Activated CD4-positive, CD25-positive, alpha-beta regulatory T cell treated with anti-CD3 and anti-CD28 coated beads, Interleukin-2, amount 50 U/mL, for 72 hours (primary cell): Measurements from ENCODE around the gene MED17.
"Not testable (repeated sequence)": the region's sequence is repeated elsewhere in the genome, so short reads cannot be mapped to it uniquely, and the experiment has no call there.

Experiments
- DNase-seq: peaks from one replicate; pipeline ENCODE4 v3.0.0; 2021

The MED17 gene, protein sequence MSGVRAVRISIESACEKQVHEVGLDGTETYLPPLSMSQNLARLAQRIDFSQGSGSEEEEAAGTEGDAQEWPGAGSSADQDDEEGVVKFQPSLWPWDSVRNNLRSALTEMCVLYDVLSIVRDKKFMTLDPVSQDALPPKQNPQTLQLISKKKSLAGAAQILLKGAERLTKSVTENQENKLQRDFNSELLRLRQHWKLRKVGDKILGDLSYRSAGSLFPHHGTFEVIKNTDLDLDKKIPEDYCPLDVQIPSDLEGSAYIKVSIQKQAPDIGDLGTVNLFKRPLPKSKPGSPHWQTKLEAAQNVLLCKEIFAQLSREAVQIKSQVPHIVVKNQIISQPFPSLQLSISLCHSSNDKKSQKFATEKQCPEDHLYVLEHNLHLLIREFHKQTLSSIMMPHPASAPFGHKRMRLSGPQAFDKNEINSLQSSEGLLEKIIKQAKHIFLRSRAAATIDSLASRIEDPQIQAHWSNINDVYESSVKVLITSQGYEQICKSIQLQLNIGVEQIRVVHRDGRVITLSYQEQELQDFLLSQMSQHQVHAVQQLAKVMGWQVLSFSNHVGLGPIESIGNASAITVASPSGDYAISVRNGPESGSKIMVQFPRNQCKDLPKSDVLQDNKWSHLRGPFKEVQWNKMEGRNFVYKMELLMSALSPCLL

DNA sequence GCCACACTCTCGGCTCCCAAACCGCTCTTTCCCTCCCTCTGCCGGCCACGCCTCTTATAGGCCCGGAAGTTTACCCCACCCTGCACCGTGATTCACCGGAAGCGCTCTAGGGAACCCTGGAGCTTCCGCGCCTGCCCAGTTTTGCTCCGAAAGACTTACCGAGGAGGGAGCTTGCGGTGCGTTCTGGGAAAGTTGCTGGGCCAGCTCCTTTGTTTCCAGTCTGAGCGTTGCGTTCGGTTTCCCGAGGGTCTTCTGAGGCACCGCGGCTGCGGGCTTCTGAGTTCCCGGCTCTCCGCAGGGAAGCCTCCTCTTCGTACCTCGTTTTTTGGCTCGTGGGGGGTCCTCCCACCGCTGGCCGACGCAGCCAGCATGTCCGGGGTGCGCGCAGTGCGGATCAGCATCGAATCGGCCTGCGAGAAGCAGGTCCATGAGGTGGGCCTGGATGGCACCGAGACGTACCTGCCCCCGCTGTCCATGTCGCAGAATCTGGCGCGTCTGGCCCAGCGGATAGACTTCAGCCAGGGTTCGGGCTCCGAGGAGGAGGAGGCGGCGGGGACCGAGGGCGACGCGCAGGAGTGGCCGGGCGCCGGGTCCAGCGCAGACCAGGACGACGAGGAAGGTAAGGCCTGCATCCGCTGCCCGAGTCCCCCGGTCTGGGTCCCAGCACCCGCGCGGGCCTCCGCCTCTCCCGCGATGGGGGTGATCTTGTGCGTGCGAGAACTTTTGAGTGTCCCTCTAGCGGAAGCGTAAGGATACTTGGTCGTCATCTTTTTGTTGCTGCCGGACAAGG, at the start of gene MED17:
TSS of gene MED17 (plus strand) at position 138 of the 790 bp plus-strand sequence. CDS start at position 370, 232 bp downstream.
- DNase-seq = peak; percentile 85

DNA sequence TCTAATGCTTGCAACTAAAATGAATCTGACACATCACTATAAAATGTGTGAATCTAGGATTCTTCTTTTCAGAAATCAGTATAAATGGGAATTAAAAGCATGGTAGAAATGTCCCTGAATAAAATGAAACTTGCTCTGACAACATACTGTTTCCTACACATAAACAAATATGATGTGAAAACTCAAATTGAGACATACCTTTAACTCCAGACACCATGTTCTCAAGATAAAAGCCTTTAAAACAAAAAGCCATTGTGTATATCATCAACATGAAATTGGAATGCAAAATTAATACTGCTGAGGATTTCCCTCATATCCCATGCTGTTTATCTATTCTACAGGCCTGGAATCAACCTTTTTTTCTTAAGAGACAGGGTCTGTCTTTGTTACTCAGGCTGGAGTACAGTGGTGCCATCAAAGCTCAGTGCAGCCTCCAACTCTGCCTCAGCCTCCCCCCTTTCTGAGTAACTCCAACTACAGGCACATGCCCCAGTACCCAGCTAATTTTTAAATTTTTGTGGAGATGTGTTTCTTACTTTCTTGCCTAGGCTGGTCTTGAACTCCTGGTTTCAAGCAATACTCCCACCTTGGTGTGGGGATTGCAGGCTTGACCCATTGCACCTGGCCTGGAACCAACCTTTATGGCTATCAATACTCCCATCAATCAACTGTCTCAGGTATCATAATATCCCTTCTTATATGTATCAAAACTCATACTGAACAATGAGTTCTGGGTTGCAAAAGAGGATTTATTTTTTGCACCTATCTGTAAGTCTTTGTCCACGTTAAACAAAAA, 49.5 kb upstream of the MED17 start:
- no peak for DNase-seq

DNA sequence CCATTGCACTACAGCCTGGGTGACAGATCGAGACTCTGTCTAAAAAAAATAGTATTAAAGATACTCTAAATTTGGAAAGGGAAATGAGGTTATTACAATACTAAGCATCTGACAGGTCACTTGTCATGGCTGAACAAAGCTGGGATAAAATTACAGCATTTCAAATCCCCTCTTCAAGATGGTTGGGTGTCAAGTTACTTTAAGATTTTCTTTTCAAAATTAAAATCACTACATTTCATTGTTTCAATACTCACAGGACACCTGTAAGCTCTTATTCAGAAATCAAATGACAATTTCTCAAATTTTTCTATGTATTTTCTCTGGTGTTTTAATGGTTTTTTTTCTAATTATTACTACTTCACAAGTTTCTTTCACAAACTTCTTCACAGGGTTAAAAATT, 48.5 kb upstream of the MED17 start:
- no peak for DNase-seq

DNA sequence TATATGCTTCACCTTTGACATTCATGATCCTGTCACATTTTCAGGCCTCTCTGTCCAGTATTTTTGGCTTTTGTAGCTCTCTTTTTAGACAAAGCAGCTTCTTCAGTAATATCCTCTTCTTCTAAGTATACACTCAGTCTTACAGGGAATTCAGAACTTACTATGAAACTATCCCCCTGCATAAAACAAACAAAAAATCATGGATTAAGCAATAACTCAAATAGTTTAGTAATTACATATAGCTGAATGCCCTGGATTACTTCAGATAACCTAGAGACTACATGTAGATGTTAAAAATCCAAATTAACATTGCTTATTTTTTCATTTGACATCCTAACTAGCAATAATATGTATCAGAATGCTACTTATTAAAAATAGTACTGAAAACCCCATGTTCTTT, 48.0 kb upstream of the MED17 start:
- no peak for DNase-seq

DNA sequence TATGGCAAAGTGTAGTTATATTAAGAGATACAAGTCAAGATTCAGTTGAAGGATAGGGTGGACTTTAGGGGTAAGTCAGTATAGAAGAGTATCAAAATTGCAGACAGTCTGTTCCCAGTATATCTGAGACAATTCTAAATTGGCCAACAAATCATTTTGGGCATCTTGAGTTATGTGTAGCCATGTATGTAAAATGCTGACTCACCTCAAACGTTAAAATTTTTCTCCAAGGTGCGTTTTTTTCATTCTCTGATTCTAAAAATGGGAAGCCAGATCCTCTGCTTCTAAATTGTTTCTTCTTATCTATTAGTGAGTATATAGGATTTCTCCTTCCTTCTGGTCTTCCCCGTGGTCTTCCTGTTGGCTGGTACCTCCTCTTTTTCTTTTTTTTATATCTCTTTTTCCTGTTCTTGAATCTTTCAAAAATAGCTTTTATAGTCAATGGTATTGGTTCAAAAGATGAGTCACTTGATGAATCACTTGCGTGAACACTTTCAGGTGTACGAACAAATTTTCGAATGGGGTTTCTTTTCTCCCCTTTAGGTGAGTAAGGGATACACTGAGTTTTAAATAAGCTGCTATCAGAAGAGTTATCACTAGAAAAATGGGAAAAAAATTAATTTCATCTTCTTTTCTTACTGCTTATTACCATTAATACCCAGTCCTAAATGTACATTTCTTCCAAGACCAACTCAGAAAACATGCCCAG, 46.0 kb upstream of the MED17 start:
- no peak for DNase-seq

DNA sequence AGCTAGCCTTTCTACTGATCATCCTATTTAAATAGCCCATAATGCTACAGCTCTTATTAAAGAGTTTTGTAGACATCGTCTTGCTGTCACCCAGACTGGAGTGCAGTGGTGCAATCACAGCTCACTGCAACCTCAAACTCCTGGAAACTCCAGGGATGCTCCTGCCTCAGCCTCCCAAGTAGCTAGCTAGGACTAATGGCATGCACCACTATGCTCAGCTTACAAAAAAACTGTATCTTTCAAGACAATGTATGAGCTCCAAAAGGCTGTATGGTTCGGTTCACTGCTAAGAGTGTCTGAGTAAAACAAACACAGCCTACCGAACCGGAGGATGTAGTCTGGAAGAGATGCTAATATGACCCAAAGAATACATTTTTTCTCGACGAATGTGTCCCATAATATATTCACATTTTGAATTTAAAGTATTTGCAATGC, 45.4 kb upstream of the MED17 start:
- DNase-seq = no peak

DNA sequence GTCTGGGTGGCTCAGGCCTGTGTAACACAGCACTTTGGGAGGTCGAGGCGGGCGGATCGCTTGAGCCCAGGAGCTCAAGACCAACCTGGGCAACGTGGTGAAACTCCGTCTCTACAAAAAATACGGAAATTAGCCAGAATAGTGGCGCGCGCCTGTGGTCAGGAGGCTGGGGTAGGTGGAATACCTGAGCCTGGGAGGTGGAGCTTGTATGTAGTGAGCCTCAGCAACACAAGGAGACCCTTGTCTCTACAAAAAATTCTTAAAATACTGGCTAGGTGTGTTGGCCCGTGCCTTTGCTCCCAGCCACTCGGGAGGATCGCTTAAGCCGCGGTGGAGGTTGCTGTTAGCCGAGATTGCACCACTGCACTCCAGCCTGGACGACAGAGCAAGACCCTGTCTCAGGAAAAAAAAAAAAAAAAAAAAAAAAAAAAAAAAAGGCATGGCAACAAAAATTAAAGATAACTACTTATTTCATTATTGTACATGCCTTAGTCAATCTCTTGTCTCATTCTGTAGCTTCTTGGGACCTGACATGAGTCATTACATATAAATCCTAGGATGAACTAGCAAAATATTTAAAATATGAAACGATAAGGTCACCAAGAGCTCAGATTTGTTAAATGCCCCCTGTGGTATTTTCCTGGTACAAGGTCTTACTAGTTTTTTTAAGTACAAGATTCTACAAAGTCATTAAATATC, 43.9 kb upstream of the MED17 start:
- DNase-seq = no peak

DNA sequence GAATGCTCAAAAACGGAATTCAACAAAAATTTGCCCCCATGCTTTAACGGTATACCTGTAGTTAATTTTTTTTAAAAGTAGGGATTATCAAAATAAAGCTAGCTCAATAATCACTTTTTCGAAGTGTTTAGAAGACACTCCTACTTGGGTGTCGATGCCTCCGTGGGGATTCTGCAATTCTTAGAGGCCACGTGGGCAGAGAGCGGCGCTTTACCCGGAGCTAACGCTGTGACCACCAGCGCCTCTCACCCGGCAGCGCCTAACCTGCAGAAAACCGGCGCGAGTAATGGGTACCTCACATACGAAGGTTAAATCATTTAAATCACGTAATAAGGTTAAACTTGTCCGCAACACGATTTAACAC, 43.4 kb upstream of the MED17 start:
- peak; percentile 63 for DNase-seq

DNA sequence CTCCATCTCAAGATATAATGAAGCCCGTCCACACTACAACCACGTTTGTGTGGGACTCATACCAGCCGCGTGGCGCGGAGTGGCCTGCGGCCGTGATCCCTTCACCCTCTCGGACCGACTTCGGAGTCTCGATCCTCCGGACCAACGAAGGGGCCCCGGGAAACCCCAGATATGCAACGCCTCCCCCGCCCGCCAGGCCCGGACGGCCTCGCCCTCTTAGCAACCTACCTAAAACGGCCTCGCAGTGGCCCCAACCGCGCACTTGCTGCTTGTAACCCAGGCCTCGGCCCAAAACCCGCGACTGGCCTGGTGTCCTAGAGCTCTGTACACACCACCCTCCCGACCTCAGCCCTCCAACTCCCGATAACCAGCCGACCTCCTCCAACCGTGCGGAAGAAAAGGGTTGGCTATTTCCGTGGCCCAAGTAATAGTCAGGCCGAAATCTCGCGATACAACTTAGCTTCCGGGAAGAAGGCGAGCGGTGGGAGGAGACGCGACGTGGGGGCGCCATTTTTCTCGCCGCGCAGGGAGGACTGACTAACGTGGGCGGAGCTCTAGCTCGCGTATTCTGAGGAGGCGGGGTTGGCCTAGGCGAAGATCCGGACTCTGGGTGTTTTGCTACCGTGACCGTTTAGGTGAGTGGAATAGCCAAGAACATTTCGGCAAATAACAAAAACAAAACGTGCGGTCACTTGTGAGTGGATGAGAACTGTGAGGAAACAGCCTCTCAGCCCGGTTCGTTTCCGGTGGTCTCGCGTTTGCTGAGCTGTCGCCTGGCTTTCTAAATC, 42.8 kb upstream of the MED17 start, which contains the start of the genes C11orf54 and TAF1D:
TSS of gene C11orf54 (plus strand) at position 579 of the 788 bp plus-strand sequence. CDS start 5,722 bp downstream, outside the sequence.
TSS of gene TAF1D (minus strand) at position 402 of the 788 bp plus-strand sequence. CDS start 2,191 bp downstream, outside the sequence.
- peak; percentile 94 for DNase-seq

DNA sequence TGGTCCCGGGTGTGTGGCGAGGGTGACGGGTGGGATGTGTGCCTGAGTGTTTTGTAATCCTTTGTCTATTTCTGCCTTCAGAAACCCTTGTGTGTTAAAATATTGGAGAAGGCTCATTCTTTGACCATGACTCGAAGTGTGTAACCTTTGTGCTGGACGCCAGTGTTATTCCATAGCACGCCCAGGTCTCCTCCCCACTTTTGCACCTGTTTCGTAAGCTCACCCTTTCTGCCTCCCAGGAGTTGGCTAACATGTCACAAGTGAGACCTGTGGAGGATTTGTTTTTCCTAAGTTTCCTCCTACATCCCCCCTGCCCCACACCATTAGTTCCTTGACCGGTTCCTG, 42.2 kb upstream of the MED17 start:
- no peak for DNase-seq

DNA sequence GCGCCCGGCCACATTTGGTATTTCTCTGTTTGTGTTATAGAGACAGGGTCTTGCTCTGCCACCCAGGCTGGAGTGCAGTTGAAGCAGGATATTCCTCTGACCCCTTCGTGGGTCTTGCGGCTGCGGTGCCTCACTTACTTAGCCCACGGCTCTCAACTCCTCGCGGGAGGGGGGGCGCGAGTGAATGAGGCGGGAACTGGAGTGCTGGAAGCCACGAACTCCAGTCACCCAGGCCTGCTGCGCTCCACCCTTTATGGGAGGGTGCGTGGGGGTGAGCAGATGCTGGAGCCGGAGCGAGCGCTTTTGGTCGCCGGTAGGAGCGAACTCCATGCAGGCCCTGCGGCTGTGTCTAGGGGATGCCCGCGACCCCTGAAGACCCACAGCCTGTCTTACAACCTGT, 40.8 kb upstream of the MED17 start:
- no peak for DNase-seq

DNA sequence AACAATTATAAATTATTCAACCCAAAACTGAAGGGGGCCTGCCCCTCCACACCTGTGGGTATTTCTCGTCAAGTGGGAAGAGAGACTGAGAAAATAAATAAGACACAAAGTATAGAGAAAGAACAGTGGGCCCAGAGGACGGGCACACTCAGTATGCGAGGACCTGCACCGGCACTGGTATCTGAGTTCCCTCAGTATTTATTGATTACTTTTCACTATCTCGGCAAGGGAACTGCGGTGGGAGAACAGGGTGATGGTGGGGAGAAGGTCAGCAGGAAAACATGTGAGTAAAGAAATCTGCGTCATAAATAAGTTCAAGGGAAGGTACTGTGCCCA, 39.4 kb upstream of the MED17 start:
- DNase-seq = no peak

DNA sequence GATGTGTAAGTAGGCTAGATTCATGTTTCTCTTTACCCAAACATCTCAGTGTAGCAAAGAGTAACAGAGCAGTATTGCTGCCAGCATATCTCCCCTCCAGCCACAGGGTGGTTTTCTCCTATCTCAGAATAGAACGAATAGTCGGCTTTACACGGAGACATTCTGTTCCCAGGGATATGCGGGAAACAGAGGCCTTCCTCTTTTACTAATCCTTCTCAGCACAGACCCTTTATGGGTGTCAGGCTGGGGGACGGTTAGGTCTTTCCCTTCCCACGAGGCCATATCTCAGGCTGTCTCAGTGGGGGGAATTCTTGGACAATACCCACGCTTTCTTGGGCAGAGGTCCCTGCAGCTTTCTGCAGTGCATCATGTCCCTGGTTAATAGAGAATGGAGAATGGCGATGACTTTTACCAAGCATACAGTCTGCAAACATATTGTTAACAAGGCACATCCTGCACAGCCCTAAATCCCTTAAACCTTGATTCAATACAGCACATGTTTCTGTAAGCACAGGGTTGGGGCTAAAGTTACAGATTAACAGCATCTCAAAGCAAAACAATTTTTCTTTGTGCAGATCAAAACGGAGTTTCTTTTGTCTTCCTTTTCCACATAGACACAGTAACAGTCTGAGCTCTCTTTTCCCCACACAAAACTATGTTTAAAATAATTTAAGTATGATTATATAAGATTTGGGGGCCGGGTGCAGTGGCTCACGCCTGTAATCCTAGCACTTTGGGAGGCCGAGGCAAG, 38.9 kb upstream of the MED17 start:
- DNase-seq = not testable (repeated sequence)

DNA sequence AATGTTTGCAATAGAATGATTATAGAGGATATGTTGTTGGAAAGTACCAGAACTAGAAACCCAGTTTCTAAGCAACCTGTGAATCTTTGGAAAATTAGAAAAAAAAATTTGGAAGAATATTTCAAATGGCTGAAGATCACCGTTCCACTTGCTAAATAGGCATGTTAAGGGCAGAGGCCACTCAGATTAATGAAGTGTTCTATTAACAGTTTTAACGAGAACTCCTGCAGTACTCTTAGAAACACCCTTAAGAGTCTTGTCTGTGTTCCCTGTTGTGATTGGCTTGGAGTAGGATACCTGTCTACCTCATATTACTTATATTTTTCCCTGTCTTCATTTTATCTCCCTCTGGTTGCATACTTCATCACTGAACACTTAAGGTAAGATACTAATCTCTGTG, 38.0 kb upstream of the MED17 start:
- no peak for DNase-seq

DNA sequence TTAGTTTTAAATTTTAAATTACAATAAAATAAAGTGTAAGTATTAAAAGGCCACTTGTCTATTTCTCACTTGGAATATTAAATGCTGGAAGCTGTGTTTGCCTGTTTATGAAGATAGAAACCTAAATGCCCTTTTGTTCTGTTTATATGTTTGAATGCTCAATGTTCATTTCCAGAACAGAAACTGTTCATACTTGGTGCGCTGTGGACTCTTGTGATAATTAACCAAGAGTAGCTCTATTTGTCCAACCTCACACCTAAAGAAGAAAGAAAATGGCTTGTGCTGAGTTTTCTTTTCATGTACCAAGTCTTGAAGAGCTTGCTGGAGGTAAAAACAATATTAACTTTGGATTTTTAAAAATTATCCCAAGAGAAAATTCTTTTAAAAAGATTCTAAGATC, 37.0 kb upstream of the MED17 start:
- no peak for DNase-seq

DNA sequence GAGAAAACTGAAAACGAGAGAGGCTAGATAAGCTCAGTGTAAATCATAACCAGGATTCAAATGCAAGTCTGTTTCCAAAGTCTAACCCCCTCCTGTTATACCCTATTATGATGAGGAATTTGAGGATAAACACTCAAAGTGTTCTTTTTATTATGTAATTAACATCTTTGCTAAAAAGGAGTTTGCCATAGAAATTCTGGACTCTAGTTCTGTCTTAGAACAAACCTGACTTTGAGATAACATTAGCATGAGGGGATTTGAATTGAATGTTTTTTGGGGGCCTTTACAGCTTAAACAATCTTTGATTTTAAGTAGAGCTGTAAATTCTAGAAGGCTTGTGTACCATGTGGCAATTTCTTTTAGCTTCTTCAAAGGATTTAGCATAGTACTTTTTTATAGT, 33.1 kb upstream of the MED17 start:
- no peak for DNase-seq

DNA sequence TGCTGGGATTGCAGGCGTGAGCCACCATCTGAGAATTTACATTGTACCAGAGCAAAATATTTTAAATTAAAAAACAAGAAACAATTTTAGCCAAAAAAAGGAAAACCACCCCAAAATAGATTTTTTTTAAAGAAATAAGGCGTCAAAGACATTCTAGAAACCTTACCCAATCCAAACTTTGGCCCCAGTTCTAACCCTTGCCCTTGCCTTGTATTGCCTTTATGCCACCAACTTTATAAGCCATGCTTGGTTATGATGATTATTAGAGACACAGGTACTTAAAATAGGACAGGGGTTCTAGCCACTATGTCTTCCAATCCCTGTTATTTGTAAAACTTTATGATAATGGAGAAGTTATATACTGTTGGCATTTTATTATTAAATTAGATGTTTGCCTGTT, 30.8 kb upstream of the MED17 start:
- no peak for DNase-seq

DNA sequence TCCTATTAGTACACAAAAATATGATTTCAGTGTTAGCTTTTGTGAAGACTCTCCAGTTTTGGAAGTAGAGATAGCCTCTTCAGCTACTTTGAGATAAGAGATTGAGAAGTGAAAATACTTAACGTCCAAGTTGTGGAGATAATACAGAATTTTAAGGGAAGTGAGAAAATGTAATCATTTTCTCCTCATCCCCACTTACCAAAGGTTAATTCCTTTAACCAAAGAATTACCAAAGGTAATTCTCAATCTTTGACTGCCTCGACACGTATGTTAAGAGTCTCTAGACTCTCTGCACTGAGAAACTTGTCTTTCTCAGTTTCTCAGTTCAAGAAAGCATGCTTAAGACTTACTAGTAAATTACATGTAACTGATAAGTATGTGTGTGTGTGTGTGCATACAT, 27.3 kb upstream of the MED17 start:
- DNase-seq = no peak

DNA sequence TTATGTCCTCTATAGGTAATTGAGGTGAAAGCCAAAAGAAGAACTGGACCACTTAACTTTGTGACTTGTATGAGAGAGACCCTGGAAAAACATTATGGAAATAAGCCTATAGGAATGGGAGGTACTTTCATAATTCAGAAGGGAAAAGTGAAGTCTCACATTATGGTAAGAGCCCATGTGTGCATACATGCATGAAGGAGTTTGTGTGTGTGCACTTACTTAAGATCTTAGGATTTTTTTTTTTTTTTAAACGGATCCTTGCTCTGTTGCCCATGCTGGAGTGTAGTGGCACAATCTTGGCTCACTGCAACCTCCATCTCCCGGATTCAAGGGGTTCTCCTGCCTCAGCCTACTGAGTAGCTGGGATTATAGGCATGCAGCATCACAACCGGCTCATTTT, 26.8 kb upstream of the MED17 start:
- DNase-seq = no peak
